ENCODE results near the gene ST3GAL2. TPM values are rescaled to one million over a fixed set of nuclear protein-coding genes. Genes with fewer than 3 reads are reported as not detected.

ST3GAL2 gene
- total and polyA plus RNA-seq, 8 donors = 2.6 to 51.3 (median 11.7) TPM

GRCh38 chr16:70430667-70431536 is 8.0 kb downstream of the ST3GAL2 start:
- TF ChIP-seq POLR2A (IDR thresholded peaks at IDR 0.05) (no peak), EP300 (IDR thresholded peaks at IDR 0.05) (no peak), CTCF (IDR thresholded peaks at IDR 0.05) (no peak), POLR2AphosphoS5 (IDR thresholded peaks at IDR 0.05) (no peak)
- Histone ChIP-seq H3K27me3 (no peaks in the 10 kb centered on the region), H3K27ac (peak overlapping the region in 4 of 5 donors; percentile 47 to 91 (median 58)), H3K9me3 (no peaks in the 10 kb centered on the region), H3K4me1 (peaks cover 57 to 98% (median 72%) of the 10 kb centered on the region in 4 donors), H3K36me3 (no peaks in the 10 kb centered on the region), H3K4me3 (no peak overlapping the region)
- 47 to 63% (median 57%) methylated on average over 11 of the region's 11 CpGs for WGBS, 5 donors
- DNase-seq = peak in 1 of 2 donors; percentile 81
- intact Hi-C loops (cut with DNase I; ENCODE audit: low total_unique reads) = no loop called here

- TF ChIP-seq POLR2A (IDR thresholded peaks at IDR 0.05) (no peak), POLR2AphosphoS5 (IDR thresholded peaks at IDR 0.05) (no peak), EP300 (IDR thresholded peaks at IDR 0.05) (no peak), CTCF (IDR thresholded peaks at IDR 0.05) (no peak)
- H3K36me3 ChIP-seq = no peaks in the 10 kb centered on the region
- H3K9me3 ChIP-seq = no peaks in the 10 kb centered on the region
- H3K27me3 ChIP-seq = no peaks in the 10 kb centered on the region
- H3K4me3 ChIP-seq = no peak overlapping the region
- intact Hi-C loops (cut with DNase I; ENCODE audit: low total_unique reads) = no loop called here
- no peak for DNase-seq
- peak overlapping the region in 4 of 5 donors; percentile 49 to 91 (median 58) for H3K27ac ChIP-seq
- 72 to 87% (median 78%) methylated on average over 4 to 5 of the region's 5 CpGs for WGBS, 5 donors
- peaks cover 57 to 95% (median 72%) of the 10 kb centered on the region in 4 donors for H3K4me1 ChIP-seq
Measured at GRCh38 chr16:70429888-70430666, 8.8 kb downstream of the ST3GAL2 start.

- peaks cover 50 to 89% (median 64%) of the 10 kb centered on the region in 4 donors for H3K4me1 ChIP-seq
- intact Hi-C loops (cut with DNase I; ENCODE audit: low total_unique reads) = no loop called here
- WGBS, 5 donors = 5 to 20% (median 11%) methylated on average over 7 to 9 of the region's 9 CpGs
- peak; percentile 87 to 96 for DNase-seq
- TF ChIP-seq EP300 (IDR thresholded peaks at IDR 0.05) (no peak), POLR2AphosphoS5 (IDR thresholded peaks at IDR 0.05) (peak; percentile 57 to 71 (median 69))
- H3K4me3 ChIP-seq = no peak overlapping the region
- no peaks in the 10 kb centered on the region for H3K27me3 ChIP-seq
- H3K27ac ChIP-seq = peak overlapping the region; percentile 57 to 91 (median 80)
- H3K36me3 ChIP-seq = peaks cover 0 to 4% (median 0%) of the 10 kb centered on the region in 4 donors
- no peaks in the 10 kb centered on the region for H3K9me3 ChIP-seq
Measured at GRCh38 chr16:70428178-70428998, 10.5 kb downstream of the ST3GAL2 start.

- H3K27me3 ChIP-seq = no peaks in the 10 kb centered on the region
- intact Hi-C loops (cut with DNase I; ENCODE audit: low total_unique reads) = no loop called here
- H3K4me3 ChIP-seq = no peak overlapping the region
- peak overlapping the region; percentile 57 to 91 (median 80) for H3K27ac ChIP-seq
- no peak for TF ChIP-seq POLR2AphosphoS5 (IDR thresholded peaks at IDR 0.05)
- TF ChIP-seq EP300 (IDR thresholded peaks at IDR 0.05) = no peak
- TF ChIP-seq POLR2A (IDR thresholded peaks at IDR 0.05) = no peak
- TF ChIP-seq CTCF (IDR thresholded peaks at IDR 0.05) = no peak
- H3K4me1 ChIP-seq = peaks cover 45 to 89% (median 62%) of the 10 kb centered on the region in 4 donors
- H3K36me3 ChIP-seq = peaks cover 0 to 4% (median 0%) of the 10 kb centered on the region in 4 donors
- 39 to 46% (median 40%) methylated on average over 4 of the region's 4 CpGs for WGBS, 5 donors
- no peaks in the 10 kb centered on the region for H3K9me3 ChIP-seq
- DNase-seq = no peak
Measured at GRCh38 chr16:70427786-70428177, 11.1 kb downstream of the ST3GAL2 start.
